A549 (cell line): Measurements from ENCODE around the gene KRT76. TPM values are rescaled to one million over a fixed set of nuclear protein-coding genes. Genes with fewer than 3 reads are reported as not detected.

ENCODE experiments used
- ATAC-seq, 2 experiments: fragments of 200-7000 bp in 1 of 2; fragments of >200 bp in 1 of 2; cut with Nextera tagmentation in 1 of 2; cut with Tn5 transposase in 1 of 2; 3 replicates each; pipeline versions ENCODE4 v1.8.0 to v1.9.1; 2018 to 2020; ENCODE audit warnings: mild to moderate bottlenecking in 1 of 2, moderate library complexity in 1 of 2
- CTCF ChIA-PET: fragments of 300-600 bp; sonication (Branson Sonifier 250); formaldehyde crosslinking; extraction: SDS; loops from one replicate; lab custom pipeline; 2021; ENCODE audit warnings: antibody characterized with exemption, inconsistent platforms; lab: Yijun Ruan, JAX
- POLR2A ChIA-PET: fragments of 350-600 bp; formaldehyde crosslinking; extraction: SDS; loops from one replicate; lab custom pipeline; 2021; ENCODE audit warnings: antibody characterized with exemption, inconsistent platforms; lab: Yijun Ruan, JAX
- DNase-seq, 2 experiments: peaks; one replicate each; pipeline versions ENCODE4 v3.0.0 to v3.0.0-alpha.2; 2011 to 2016; ENCODE audit warnings: low read depth in 1 of 2, low spot score in 1 of 2
- FAIRE-seq: peaks from 2 replicates; lab custom pipeline; 2011; peaks lifted over from hg19 to GRCh38; lab: Jason Lieb, UNC
- H3K27ac ChIP-seq, 2 experiments: fragments of >200 bp; sonication (Bioruptor Twin); formaldehyde crosslinking; 3 replicates each; pipeline ENCODE4 v1.5.1; 2016 to 2017
- H3K4me1 ChIP-seq: fragments of >200 bp; sonication (Bioruptor Twin); formaldehyde crosslinking; 3 replicates; pipeline ENCODE4 v1.6.1; 2016
- H3K4me2 ChIP-seq: fragments of >200 bp; sonication (Bioruptor Twin); formaldehyde crosslinking; 3 replicates; pipeline ENCODE4 v1.6.1; 2016
- H3K4me3 ChIP-seq: fragments of >200 bp; sonication (Bioruptor Twin); formaldehyde crosslinking; 3 replicates; pipeline ENCODE4 v1.5.1; 2016
- H3K9me3 ChIP-seq: fragments of >200 bp; sonication (Bioruptor Twin); formaldehyde crosslinking; 3 replicates; pipeline ENCODE4 v1.6.1; 2016
- BHLHE40 ChIP-seq: IDR thresholded peaks from 2 replicates; pipeline ENCODE4 v1.6.1; 2012; ENCODE audit warnings: low read depth, low read length, inconsistent platforms
- CHD2 ChIP-seq: fragments of 150-350 bp; IDR thresholded peaks from 2 replicates; pipeline ENCODE4 v1.6.1; 2014; ENCODE audit warnings: low read length; ENCODE audit not compliant: partially characterized antibody
- CHD4 ChIP-seq: fragments of 200-600 bp; sonication (generic); IDR thresholded peaks from 2 replicates; pipeline ENCODE4 v1.6.1; 2016; ENCODE audit warnings: antibody characterized with exemption, mild to moderate bottlenecking, borderline replicate concordance
- EHF ChIP-seq: fragments of 250-450 bp; sonication (Bioruptor Pico); IDR thresholded peaks from 2 replicates; pipeline ENCODE4 v1.5.0; 2020; ENCODE audit warnings: mild to moderate bottlenecking
- EP300 ChIP-seq, 2 experiments: fragments of >200 bp; sonication (Bioruptor Twin); formaldehyde crosslinking; IDR thresholded peaks; 2 replicates in 1 of 2; 3 replicates in 1 of 2; pipeline ENCODE4 v1.6.1; 2016 to 2017
- FOSB ChIP-seq: fragments of 250-450 bp; sonication (Bioruptor Pico); IDR thresholded peaks from 2 replicates; pipeline ENCODE4 v1.5.0; 2020; ENCODE audit warnings: mild to moderate bottlenecking, moderate library complexity
- FOXS1 ChIP-seq: fragments of 250-450 bp; sonication (Bioruptor Pico); IDR thresholded peaks from 2 replicates; pipeline ENCODE4 v1.5.0; 2020; ENCODE audit warnings: mild to moderate bottlenecking, moderate library complexity
- GATA3 ChIP-seq: IDR thresholded peaks from 2 replicates; pipeline ENCODE4 v1.6.1; 2012; ENCODE audit warnings: borderline replicate concordance
- HDAC2 ChIP-seq: fragments of 200-600 bp; sonication (generic); IDR thresholded peaks from 2 replicates; pipeline ENCODE4 v1.6.1; 2016
- HOXB5 ChIP-seq: fragments of 250-450 bp; sonication (Bioruptor Pico); IDR thresholded peaks from 2 replicates; pipeline ENCODE4 v1.5.0; 2020; ENCODE audit warnings: mild to moderate bottlenecking, moderate library complexity
- JUN ChIP-seq, 2 experiments: fragments of >200 bp; sonication (Bioruptor Twin); formaldehyde crosslinking; IDR thresholded peaks; 2 replicates in 1 of 2; 3 replicates in 1 of 2; pipeline ENCODE4 v1.6.1; 2016 to 2017
- KDM1A ChIP-seq: fragments of 200-600 bp; sonication (generic); IDR thresholded peaks from 2 replicates; pipeline ENCODE4 v1.6.1; 2016; ENCODE audit warnings: low read depth, mild to moderate bottlenecking
- KDM5A ChIP-seq: fragments of 200-600 bp; sonication (generic); IDR thresholded peaks from 2 replicates; pipeline ENCODE4 v1.6.1; 2016; ENCODE audit warnings: antibody characterized with exemption, mild to moderate bottlenecking
- MYC ChIP-seq: IDR thresholded peaks from 2 replicates; pipeline ENCODE4 v1.6.1; 2012; ENCODE audit warnings: mild to moderate bottlenecking, inconsistent platforms, low read length, improper control_type of control experiment, borderline replicate concordance
- NR3C1 ChIP-seq: fragments of >200 bp; sonication (Bioruptor Twin); formaldehyde crosslinking; IDR thresholded peaks from 3 replicates; pipeline ENCODE4 v1.6.1; 2017
- RCOR1 ChIP-seq: fragments of 150-350 bp; IDR thresholded peaks from 2 replicates; pipeline ENCODE4 v1.6.1; 2014; ENCODE audit warnings: antibody characterized with exemption, low read length, low read depth
- SMC3 ChIP-seq: fragments of >200 bp; sonication (Bioruptor Twin); formaldehyde crosslinking; IDR thresholded peaks from 3 replicates; pipeline ENCODE4 v1.6.1; 2018; ENCODE audit warnings: inconsistent platforms
- SREBF2 ChIP-seq: fragments of 450-650 bp; IDR thresholded peaks from 2 replicates; pipeline ENCODE4 v1.6.1; 2014; ENCODE audit warnings: mild to moderate bottlenecking, moderate library complexity
- TP53 ChIP-seq: fragments of 250-450 bp; sonication (Bioruptor Pico); IDR thresholded peaks from 2 replicates; pipeline ENCODE4 v1.5.0; 2021; ENCODE audit warnings: mild to moderate bottlenecking, moderate library complexity
- ZC3H11A ChIP-seq: fragments of 450-650 bp; IDR thresholded peaks from 2 replicates; pipeline ENCODE4 v1.6.1; 2014; ENCODE audit warnings: antibody characterized with exemption, mild to moderate bottlenecking
- ZFP36 ChIP-seq: fragments of 450-650 bp; IDR thresholded peaks from 2 replicates; pipeline ENCODE4 v1.6.1; 2014; ENCODE audit warnings: borderline replicate concordance; ENCODE audit not compliant: partially characterized antibody
- WGBS: methylation state at CpG from one replicate; pipeline ENCODE4 v1.1.6; 2017; ENCODE audit errors: missing lambda C conversion rate; 5-methylcytosine and 5-hydroxymethylcytosine counted together
- polyA plus RNA-seq, 4 experiments: library from polyadenylated mRNA; depleted of rRNA in 3 of 4; stranded (reverse); fragments of >200 nt; fragmentation: RNase III in 1 of 4; extraction: RNeasy Plus Mini Kit Qiagen cat#74134 plus additional on column Dnase treatment in 1 of 4; gene quantifications; 2 replicates in 3 of 4; 3 replicates in 1 of 4; pipeline ENCODE4 v1.2.3, GENCODE V29; 2011 to 2017
- TF ChIP-seq, protein P1 (sequence below): fragments of >200 bp; sonication (Bioruptor Twin); formaldehyde crosslinking; IDR thresholded peaks from 2 replicates; pipeline ENCODE4 v1.6.1; 2016
- TF ChIP-seq, protein P2 (sequence below): fragments of >200 bp; sonication (Bioruptor Twin); formaldehyde crosslinking; IDR thresholded peaks from 3 replicates; pipeline ENCODE4 v1.5.1; 2016
- TF ChIP-seq, protein P3 (sequence below): fragments of 250-450 bp; sonication (Bioruptor Pico); IDR thresholded peaks from 2 replicates; pipeline ENCODE4 v1.5.0; 2021; ENCODE audit warnings: mild to moderate bottlenecking, moderate library complexity, borderline replicate concordance
- TF ChIP-seq, protein P4 (sequence below): IDR thresholded peaks from 2 replicates; pipeline ENCODE4 v1.6.1; 2012
- TF ChIP-seq, protein P5 (sequence below): fragments of 200-600 bp; sonication (generic); IDR thresholded peaks from 2 replicates; pipeline ENCODE4 v1.6.1; 2016; ENCODE audit warnings: antibody characterized with exemption, mild to moderate bottlenecking, moderate library complexity

The KRT76 gene
- polyA plus RNA-seq, 2 of the 4 experiments (the other 2 are of a cell fraction): not detected

DNA sequence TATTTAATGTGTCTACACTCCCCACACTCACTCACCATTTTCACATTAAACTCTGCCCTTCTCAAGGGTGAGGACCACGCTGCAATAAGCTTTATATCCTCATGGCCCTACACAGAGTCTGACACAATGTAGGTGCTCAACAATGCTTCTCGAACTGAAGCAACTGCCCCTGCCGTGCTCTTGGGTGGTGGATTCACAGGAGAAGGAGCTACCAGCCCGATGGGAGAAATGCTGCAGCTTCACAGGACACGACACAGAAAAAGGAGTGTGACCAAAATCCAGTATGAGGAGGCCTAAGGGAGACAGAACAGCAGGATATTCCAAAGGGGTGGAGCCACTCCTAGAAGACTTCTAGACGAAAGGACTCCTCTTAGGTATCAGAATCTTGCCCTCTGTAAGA is 25.3 kb upstream of the KRT76 start:
- no peak for TF ChIP-seq SREBF2
- TF ChIP-seq NR3C1: no peak
- FAIRE-seq (no peak), ATAC-seq (no peak), DNase-seq (no peak)
- Histone ChIP-seq H3K9me3 (no peaks in the 10 kb centered on the region), H3K4me3 (no peak overlapping the region), H3K27ac (peak overlapping the region; percentile 88 to 89), H3K4me2 (peak overlapping the region; percentile 54; the same call in 2 of the 3 replicates), H3K4me1 (peaks cover 69% of the 10 kb centered on the region)
- ChIA-PET CTCF (interaction anchor here (0.7 to 2.5 kb wide), 5 partner anchors 10 to 430 kb away, joined by 3 to 9 read pairs (median 3); no protein-coding TSS in a partner anchor), POLR2A (no interaction called here)
- 79% methylated on average over 6 of the region's 6 CpGs for WGBS

DNA sequence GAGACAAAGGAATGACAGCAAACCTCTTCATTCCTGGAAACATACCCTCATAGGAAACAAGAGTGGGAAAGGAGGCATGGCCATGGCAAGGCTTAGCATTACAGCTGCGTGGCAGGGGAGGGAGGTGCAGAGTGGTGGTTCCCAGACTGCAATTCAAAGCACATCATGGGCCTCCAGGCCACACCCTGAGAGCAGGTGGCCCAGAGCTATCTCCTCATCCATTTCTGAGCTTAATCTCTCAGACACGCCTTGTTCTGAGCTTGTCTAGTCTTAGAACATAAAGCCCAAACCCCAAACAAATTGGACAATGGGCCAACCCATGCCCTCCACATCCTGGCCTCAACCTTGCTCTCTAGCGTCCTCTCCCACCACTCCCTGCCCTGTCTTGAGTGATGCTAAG is 24.6 kb upstream of the KRT76 start:
- CTCF ChIA-PET: interaction anchor here (0.7 to 2.5 kb wide), 3 partner anchors 11 to 78 kb away, joined by 3 to 9 read pairs (median 4); no protein-coding TSS in a partner anchor

DNA sequence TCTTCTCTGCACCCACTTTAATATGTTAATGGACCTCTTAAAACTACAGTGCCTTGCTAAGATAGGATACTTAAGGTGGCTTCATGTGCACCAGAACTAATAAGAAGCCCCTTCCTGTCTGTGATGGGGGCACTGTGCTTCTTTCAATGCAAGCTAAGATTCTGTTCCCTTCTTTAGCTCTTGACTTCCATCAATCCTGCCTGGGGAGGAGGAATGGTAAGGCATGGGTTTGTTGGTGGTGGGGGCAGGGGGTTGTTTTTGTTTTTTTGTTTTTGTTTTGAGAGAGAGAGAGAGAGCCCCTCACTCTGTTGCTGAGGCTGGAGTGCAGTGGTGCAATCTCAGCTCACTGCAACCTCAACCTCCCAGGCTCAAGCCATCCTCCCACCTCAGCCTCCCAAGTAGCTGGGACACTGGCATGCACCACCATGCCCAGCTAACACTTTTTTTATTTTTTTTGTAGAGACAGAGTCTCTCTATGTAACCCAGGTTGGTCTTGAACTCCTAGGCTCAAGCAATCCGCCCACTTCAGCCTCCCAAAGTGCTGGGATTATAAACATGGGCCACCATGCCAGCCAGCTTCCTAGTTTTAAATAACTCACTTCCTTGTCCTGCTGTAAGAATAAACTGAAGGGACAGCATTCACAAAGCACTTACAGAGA is 23.2 kb upstream of the KRT76 start:
- Histone ChIP-seq H3K9me3 (no peaks in the 10 kb centered on the region), H3K4me1 (peaks cover 76% of the 10 kb centered on the region), H3K4me2 (peak overlapping the region; percentile 54), H3K4me3 (no peak overlapping the region), H3K27ac (peak overlapping the region; percentile 88 to 89)
- no peak for DNase-seq
- no peak for ATAC-seq
- WGBS: 16% methylated on average over 1 of the region's 1 CpG
- CTCF ChIA-PET: interaction anchor here (0.7 to 2.5 kb wide), 5 partner anchors 12 to 170 kb away, joined by 3 to 9 read pairs (median 3); no protein-coding TSS in a partner anchor
- POLR2A ChIA-PET: interaction anchor here (0.7 to 1.1 kb wide), 2 partner anchors 28 to 73 kb away, joined by 3 read pairs; no protein-coding TSS in a partner anchor
- FAIRE-seq: no peak
- TF ChIP-seq EHF (CRISPR knock-in tag) (no peak), MYC (no peak), HDAC2 (no peak), EP300 (IDR thresholded peaks at IDR 0.05) (no peak), GATA3 (no peak), FOSB (0 out of 2 replicates have a peak, but pooled peaks have one; percentile 17), FOXS1 (no peak), SMC3 (no peak; the same call in 2 of the 3 replicates), CHD2 (no peak), KDM1A (no peak), RCOR1 (no peak), HOXB5 (CRISPR knock-in tag) (no peak)
- TF ChIP-seq, protein P1, sequence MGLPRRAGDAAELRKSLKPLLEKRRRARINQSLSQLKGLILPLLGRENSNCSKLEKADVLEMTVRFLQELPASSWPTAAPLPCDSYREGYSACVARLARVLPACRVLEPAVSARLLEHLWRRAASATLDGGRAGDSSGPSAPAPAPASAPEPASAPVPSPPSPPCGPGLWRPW: no peak
- TF ChIP-seq, protein P2, sequence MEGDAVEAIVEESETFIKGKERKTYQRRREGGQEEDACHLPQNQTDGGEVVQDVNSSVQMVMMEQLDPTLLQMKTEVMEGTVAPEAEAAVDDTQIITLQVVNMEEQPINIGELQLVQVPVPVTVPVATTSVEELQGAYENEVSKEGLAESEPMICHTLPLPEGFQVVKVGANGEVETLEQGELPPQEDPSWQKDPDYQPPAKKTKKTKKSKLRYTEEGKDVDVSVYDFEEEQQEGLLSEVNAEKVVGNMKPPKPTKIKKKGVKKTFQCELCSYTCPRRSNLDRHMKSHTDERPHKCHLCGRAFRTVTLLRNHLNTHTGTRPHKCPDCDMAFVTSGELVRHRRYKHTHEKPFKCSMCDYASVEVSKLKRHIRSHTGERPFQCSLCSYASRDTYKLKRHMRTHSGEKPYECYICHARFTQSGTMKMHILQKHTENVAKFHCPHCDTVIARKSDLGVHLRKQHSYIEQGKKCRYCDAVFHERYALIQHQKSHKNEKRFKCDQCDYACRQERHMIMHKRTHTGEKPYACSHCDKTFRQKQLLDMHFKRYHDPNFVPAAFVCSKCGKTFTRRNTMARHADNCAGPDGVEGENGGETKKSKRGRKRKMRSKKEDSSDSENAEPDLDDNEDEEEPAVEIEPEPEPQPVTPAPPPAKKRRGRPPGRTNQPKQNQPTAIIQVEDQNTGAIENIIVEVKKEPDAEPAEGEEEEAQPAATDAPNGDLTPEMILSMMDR: no peak

More for the DNA sequence above, 24.6 kb upstream of the KRT76 start:
- no peak for FAIRE-seq
- peak; percentile 13 to 30; a peak in 4 of 6 replicates for ATAC-seq
- peaks cover 76% of the 10 kb centered on the region for H3K4me1 ChIP-seq
- no peaks in the 10 kb centered on the region for H3K9me3 ChIP-seq
- 68% methylated on average over 3 of the region's 3 CpGs for WGBS
- POLR2A ChIA-PET: no interaction called here
- peak in 1 of 2 experiments; percentile 38 for DNase-seq
- H3K4me3 ChIP-seq: no peak overlapping the region
- peak overlapping the region; percentile 54 for H3K4me2 ChIP-seq
- TF ChIP-seq JUN (IDR thresholded peaks at IDR 0.05) (no peak), SREBF2 (no peak), SMC3 (no peak), GATA3 (no peak), ZFP36 (no peak), ZC3H11A (no peak), TP53 (CRISPR knock-in tag) (no peak), BHLHE40 (no peak), KDM1A (no peak), NR3C1 (no peak), CHD4 (no peak), KDM5A (no peak)
- TF ChIP-seq, protein P3, sequence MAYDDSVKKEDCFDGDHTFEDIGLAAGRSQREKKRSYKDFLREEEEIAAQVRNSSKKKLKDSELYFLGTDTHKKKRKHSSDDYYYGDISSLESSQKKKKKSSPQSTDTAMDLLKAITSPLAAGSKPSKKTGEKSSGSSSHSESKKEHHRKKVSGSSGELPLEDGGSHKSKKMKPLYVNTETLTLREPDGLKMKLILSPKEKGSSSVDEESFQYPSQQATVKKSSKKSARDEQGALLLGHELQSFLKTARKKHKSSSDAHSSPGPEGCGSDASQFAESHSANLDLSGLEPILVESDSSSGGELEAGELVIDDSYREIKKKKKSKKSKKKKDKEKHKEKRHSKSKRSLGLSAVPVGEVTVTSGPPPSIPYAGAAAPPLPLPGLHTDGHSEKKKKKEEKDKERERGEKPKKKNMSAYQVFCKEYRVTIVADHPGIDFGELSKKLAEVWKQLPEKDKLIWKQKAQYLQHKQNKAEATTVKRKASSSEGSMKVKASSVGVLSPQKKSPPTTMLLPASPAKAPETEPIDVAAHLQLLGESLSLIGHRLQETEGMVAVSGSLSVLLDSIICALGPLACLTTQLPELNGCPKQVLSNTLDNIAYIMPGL: no peak
- TF ChIP-seq, protein P4, sequence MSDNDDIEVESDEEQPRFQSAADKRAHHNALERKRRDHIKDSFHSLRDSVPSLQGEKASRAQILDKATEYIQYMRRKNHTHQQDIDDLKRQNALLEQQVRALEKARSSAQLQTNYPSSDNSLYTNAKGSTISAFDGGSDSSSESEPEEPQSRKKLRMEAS: no peak
- TF ChIP-seq, protein P5, sequence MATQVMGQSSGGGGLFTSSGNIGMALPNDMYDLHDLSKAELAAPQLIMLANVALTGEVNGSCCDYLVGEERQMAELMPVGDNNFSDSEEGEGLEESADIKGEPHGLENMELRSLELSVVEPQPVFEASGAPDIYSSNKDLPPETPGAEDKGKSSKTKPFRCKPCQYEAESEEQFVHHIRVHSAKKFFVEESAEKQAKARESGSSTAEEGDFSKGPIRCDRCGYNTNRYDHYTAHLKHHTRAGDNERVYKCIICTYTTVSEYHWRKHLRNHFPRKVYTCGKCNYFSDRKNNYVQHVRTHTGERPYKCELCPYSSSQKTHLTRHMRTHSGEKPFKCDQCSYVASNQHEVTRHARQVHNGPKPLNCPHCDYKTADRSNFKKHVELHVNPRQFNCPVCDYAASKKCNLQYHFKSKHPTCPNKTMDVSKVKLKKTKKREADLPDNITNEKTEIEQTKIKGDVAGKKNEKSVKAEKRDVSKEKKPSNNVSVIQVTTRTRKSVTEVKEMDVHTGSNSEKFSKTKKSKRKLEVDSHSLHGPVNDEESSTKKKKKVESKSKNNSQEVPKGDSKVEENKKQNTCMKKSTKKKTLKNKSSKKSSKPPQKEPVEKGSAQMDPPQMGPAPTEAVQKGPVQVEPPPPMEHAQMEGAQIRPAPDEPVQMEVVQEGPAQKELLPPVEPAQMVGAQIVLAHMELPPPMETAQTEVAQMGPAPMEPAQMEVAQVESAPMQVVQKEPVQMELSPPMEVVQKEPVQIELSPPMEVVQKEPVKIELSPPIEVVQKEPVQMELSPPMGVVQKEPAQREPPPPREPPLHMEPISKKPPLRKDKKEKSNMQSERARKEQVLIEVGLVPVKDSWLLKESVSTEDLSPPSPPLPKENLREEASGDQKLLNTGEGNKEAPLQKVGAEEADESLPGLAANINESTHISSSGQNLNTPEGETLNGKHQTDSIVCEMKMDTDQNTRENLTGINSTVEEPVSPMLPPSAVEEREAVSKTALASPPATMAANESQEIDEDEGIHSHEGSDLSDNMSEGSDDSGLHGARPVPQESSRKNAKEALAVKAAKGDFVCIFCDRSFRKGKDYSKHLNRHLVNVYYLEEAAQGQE: no peak
- peak overlapping the region; percentile 88 to 89 for H3K27ac ChIP-seq
